ENCODE data around the gene NUP42.

Gene NUP42

GRCh38 chr7:23165316-23165715 is 16.5 kb upstream of the NUP42 start (continued):
- no peak for TF ChIP-seq PATZ1 (tag by site-specific recombination; IDR thresholded peaks at IDR 0.05)
- TF ChIP-seq ZNF398 (tag by site-specific recombination; IDR thresholded peaks at IDR 0.05), result no peak
- no peak for TF ChIP-seq ZNF785 (tag by site-specific recombination; IDR thresholded peaks at IDR 0.05)
- no peak for TF ChIP-seq ZIC2 (tag by site-specific recombination; IDR thresholded peaks at IDR 0.05)
- no peak for TF ChIP-seq GLI2 (tag by site-specific recombination; IDR thresholded peaks at IDR 0.05; ENCODE audit: borderline replicate concordance, low read depth)
- no peak for TF ChIP-seq TCF7L2 (IDR thresholded peaks at IDR 0.05; ENCODE audit: borderline replicate concordance, low read depth, low read length)
- no peak for TF ChIP-seq ZSCAN4 (tag by site-specific recombination; IDR thresholded peaks at IDR 0.05)
- no peak for TF ChIP-seq ZBTB10 (tag by site-specific recombination; IDR thresholded peaks at IDR 0.05)
- TF ChIP-seq ZBTB11 (tag by site-specific recombination; conservative IDR thresholded peaks at IDR 0.05; ENCODE audit: low read depth), result no peak
- TF ChIP-seq ZNF624 (tag by site-specific recombination; IDR thresholded peaks at IDR 0.05), result no peak
- TF ChIP-seq ZNF214 (tag by site-specific recombination; IDR thresholded peaks at IDR 0.05; ENCODE audit: borderline replicate concordance), result no peak
- no peak for TF ChIP-seq ZNF280C (tag by site-specific recombination; IDR thresholded peaks at IDR 0.05)
- no peak for TF ChIP-seq ZNF600 (tag by site-specific recombination; IDR thresholded peaks at IDR 0.05)

Data from HEK293 (cell line).